Activated T-cell treated with anti-CD3 and anti-CD28 coated beads, Interleukin-2, amount 50 U/mL, for 4 hours (primary cell): ENCODE measurements around the gene RANBP17. TPM values are rescaled to one million over a fixed set of nuclear protein-coding genes. Genes with fewer than 3 reads are reported as not detected.
"Not testable (repeated sequence)": the region's sequence is repeated elsewhere in the genome, so short reads cannot be mapped to it uniquely, and the experiment has no call there.

Experiments used
- ATAC-seq, 2 donors: fragments of 200-7000 bp; cut with Tn5 transposase; one replicate each; pipeline ENCODE4 v1.10.0; 2021
- DNase-seq: peaks from one replicate; pipeline ENCODE4 v3.0.0-alpha.2; 2020
- H3K27me3 Mint-ChIP-seq: one replicate; pipeline ENCODE4 v1.8.0; 2021; ENCODE audit warnings: low read depth, mixed read lengths
- H3K36me3 Mint-ChIP-seq: one replicate; pipeline ENCODE4 v1.8.0; 2022; ENCODE audit warnings: mixed read lengths; ENCODE audit not compliant: insufficient read depth
- H3K4me1 Mint-ChIP-seq: one replicate; pipeline ENCODE4 v1.8.0; 2021; ENCODE audit warnings: low read depth, mixed read lengths
- H3K4me3 Mint-ChIP-seq: one replicate; pipeline ENCODE4 v1.8.0; 2021; ENCODE audit warnings: mild to moderate bottlenecking, moderate library complexity, mixed read lengths
- H3K9me3 Mint-ChIP-seq: one replicate; pipeline ENCODE4 v1.8.0; 2021; ENCODE audit warnings: mixed read lengths
- total RNA-seq, 3 donors: library from RNA; stranded (reverse); gene quantifications; one replicate each; pipeline ENCODE4 v1.2.1, GENCODE V29; 2021

The RANBP17 gene
- total RNA-seq, result under 1 TPM in 1 of 3 donors, not detected in 2; 0.34 TPM

GRCh38 chr5:170861917-170862766, at the start of gene RANBP17:
TSS of gene RANBP17 (plus strand) at chr5:170862018.
- no peak for DNase-seq
- ATAC-seq, result peak; percentile 25 to 46

DNA sequence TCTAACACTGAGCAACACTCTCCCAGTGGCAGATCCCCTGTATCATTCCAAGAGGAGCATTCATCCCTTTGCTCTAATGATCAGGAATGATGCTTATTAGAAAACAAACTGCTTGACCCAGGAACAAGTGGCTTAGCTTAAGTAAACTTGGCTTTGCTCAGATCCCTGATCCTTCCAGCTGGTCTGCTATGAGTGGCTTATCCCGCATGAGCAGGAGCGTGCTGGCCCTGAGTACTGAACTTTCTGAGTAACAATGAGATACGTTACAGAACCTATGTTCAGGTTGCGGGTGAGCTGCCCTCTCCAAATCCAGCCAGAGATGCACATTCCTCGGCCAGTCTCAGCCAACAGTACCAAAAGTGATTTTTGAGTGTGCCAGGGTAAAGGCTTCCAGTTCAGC, 48.6 kb upstream of the RANBP17 start:
- Mint-ChIP-seq H3K36me3 (no peaks in the 10 kb centered on the region), H3K4me3 (no peak overlapping the region), H3K9me3 (no peaks in the 10 kb centered on the region), H3K4me1 (no peaks in the 10 kb centered on the region), H3K27me3 (peaks cover 7% of the 10 kb centered on the region)
- no peak for DNase-seq
- no peak for ATAC-seq

More at GRCh38 chr5:170861917-170862766, at the start of gene RANBP17:
- Mint-ChIP-seq H3K4me1 (peaks cover 7% of the 10 kb centered on the region), H3K36me3 (peaks cover 9% of the 10 kb centered on the region), H3K9me3 (peaks cover 24% of the 10 kb centered on the region), H3K27me3 (peaks cover 32% of the 10 kb centered on the region), H3K4me3 (peak within 1 kb of the TSS; percentile 43)

- no peaks in the 10 kb centered on the region for H3K27me3 Mint-ChIP-seq
- DNase-seq (no peak), ATAC-seq (no peak)
- no peaks in the 10 kb centered on the region for H3K9me3 Mint-ChIP-seq
- H3K36me3 Mint-ChIP-seq, result no peaks in the 10 kb centered on the region
- H3K4me3 Mint-ChIP-seq, result no peak overlapping the region
- no peaks in the 10 kb centered on the region for H3K4me1 Mint-ChIP-seq
Observed at GRCh38 chr5:170817195-170817594, 44.6 kb upstream of the RANBP17 start.

DNA sequence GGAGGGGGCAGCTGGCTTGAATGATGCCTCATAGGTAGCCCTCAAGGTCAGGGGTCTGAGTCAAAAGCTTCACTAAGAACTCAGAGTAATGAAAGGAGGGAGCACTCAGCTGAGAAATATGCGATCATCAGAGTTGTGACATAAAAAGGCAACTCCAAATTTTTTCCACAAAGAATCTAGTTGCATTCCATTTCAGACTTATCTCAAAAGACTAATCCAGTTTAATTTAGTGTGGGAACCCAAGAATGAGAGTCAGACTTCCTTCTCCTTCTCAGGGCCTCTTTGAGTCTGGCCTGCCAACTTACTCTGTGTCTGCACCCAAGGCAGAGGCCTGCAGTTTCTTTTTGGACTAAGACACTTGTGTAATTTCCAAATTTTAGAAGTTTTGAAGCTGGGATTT, 43.6 kb upstream of the RANBP17 start:
- no peak overlapping the region for H3K4me3 Mint-ChIP-seq
- H3K27me3 Mint-ChIP-seq, result no peaks in the 10 kb centered on the region
- H3K36me3 Mint-ChIP-seq, result no peaks in the 10 kb centered on the region
- H3K4me1 Mint-ChIP-seq, result no peaks in the 10 kb centered on the region
- H3K9me3 Mint-ChIP-seq, result no peaks in the 10 kb centered on the region
- ATAC-seq (no peak), DNase-seq (no peak)

DNA sequence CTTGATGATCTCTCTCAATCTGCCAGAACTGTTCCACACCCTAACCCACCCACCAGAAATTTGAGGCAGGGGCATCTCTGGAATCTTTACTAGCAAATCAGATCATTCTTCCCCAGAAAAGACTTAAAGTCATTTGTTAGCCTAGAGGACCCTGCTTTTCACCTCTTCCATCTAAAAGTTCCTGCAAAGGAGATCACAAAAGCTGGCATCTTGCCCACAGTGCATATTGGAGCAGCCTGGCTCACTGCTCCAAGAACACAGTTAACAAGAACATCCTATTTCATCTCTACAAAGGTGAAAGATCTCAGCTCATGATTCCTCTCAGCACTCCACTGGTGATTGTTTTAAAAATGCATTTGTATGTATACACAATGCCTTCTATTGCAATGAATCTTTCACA, 42.0 kb upstream of the RANBP17 start:
- H3K36me3 Mint-ChIP-seq, result no peaks in the 10 kb centered on the region
- ATAC-seq, result no peak
- no peaks in the 10 kb centered on the region for H3K27me3 Mint-ChIP-seq
- no peak overlapping the region for H3K4me3 Mint-ChIP-seq
- DNase-seq, result no peak
- H3K9me3 Mint-ChIP-seq, result no peaks in the 10 kb centered on the region
- no peaks in the 10 kb centered on the region for H3K4me1 Mint-ChIP-seq

DNA sequence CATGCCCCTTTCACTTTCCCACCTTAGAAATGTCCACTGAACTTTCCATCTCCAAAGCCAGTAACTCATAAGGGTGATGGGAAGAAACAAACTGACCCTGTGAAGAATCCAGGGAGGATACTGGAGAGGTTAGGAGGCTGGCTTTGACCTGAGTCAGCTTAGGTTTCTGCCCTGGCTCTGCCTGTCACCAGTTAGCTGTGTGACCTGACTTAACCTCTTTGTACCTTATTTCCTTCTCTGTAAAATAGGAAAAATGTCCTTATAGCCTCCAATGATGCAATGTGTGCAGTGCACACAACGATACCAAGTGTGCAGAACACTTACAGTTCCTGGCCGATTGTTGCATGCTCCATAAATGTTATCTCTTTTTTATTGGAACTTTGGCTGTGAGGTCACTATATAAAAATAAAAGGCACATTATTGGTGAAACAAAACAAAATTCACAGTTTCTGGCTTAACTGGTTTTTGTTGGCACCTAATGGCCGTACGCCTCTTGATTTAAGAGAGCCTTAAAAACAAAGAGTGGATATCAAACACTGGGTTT, 40.5 kb upstream of the RANBP17 start:
- no peak for DNase-seq
- Mint-ChIP-seq H3K36me3 (no peaks in the 10 kb centered on the region), H3K27me3 (no peaks in the 10 kb centered on the region), H3K4me3 (no peak overlapping the region), H3K4me1 (no peaks in the 10 kb centered on the region), H3K9me3 (no peaks in the 10 kb centered on the region)
- ATAC-seq, result no peak

DNA sequence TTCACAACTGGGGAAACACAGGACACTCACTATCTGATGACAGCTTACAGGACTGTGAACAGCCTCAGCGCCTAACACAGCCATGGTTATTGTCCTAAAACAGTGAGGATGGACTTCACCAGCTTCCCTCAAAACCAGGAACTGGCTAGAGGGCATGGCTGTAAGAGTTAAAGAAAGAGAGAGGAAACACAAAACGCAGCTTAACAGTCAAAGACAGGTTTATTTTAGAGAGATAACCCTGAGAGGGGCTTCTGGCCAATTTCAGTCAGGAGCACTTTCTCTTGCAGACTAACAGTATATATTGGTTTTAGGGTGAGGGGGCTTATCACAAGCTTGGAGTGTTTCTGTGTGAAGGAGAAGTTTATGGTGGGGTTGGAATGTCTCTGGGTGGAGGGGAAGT, 35.7 kb upstream of the RANBP17 start:
- no peaks in the 10 kb centered on the region for H3K4me1 Mint-ChIP-seq
- no peaks in the 10 kb centered on the region for H3K27me3 Mint-ChIP-seq
- H3K4me3 Mint-ChIP-seq, result no peak overlapping the region
- ATAC-seq (no peak), DNase-seq (no peak)
- no peaks in the 10 kb centered on the region for H3K9me3 Mint-ChIP-seq
- H3K36me3 Mint-ChIP-seq, result no peaks in the 10 kb centered on the region

DNA sequence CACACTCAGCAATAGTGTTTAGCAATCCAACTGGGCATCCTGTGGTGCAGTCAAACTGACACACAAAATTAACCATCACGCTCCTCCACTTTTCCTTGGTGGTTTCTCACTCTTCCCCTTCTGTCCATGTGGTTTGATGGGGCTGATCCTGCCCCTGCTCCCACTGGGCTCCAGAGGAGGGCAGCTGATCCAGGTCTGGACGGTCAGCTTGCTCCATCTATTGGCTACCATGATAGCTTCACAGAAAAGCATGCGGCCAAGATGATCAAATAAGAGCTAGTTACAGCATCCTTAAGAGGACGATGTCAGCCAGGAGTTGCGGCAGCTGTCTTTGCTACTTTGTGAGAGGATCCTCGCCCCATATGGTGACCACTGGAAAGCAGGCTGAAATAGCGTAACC, 29.6 kb upstream of the RANBP17 start:
- no peak for DNase-seq
- peaks cover 7% of the 10 kb centered on the region for H3K9me3 Mint-ChIP-seq
- ATAC-seq, result no peak
- no peaks in the 10 kb centered on the region for H3K4me1 Mint-ChIP-seq
- no peaks in the 10 kb centered on the region for H3K27me3 Mint-ChIP-seq
- no peaks in the 10 kb centered on the region for H3K36me3 Mint-ChIP-seq
- H3K4me3 Mint-ChIP-seq, result no peak overlapping the region

DNA sequence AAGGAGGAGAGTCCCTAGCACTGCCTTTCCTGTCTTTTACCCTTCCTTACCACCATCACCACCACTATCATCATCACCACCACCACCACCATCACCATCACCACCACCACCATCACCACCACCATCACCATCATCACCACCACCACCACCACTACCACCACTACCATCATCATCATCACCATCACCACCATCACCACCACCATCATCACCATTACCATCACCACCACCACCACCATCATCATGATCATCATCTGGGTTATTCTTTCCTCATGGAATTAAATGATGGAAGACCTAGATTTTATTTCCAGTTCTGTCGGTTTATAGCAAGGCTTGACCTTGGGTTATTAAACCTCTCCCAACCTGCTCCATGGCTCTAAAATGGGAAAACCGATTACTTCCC, 27.8 kb upstream of the RANBP17 start:
- H3K36me3 Mint-ChIP-seq, result not testable (repeated sequence)

GRCh38 chr5:170836226-170836625, 25.6 kb upstream of the RANBP17 start:
- Mint-ChIP-seq H3K36me3 (no peaks in the 10 kb centered on the region), H3K4me3 (no peak overlapping the region), H3K9me3 (peaks cover 7% of the 10 kb centered on the region), H3K4me1 (no peaks in the 10 kb centered on the region), H3K27me3 (no peaks in the 10 kb centered on the region)
- DNase-seq, result no peak
- ATAC-seq, result no peak

More for the DNA sequence above, 27.8 kb upstream of the RANBP17 start:
- H3K4me1 Mint-ChIP-seq, H3K9me3 Mint-ChIP-seq, DNase-seq, H3K4me3 Mint-ChIP-seq, H3K27me3 Mint-ChIP-seq, ATAC-seq: not testable (repeated sequence)

DNA sequence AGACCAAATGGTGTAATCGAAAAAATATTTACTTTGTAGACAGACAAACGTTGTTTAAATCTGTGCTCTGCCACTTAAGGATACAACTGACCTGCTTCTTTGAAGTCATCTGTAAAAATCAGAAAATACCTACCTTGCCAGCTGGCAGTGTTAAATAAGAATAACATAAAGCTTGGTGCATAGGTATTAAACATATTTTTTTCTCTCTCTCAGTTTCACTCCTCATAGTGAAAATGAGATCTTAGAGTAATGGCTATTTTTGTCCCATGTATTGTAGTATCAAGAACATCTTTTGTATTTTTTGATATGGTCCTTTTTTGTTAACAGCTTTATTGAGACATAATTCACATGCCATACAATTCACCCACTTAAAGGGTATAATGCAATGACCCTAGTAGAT, 17.9 kb upstream of the RANBP17 start:
- DNase-seq (no peak), ATAC-seq (no peak)
- Mint-ChIP-seq H3K4me3 (no peak overlapping the region), H3K4me1 (no peaks in the 10 kb centered on the region), H3K9me3 (no peaks in the 10 kb centered on the region), H3K27me3 (peaks cover 3% of the 10 kb centered on the region), H3K36me3 (no peaks in the 10 kb centered on the region)

GRCh38 chr5:170844651-170845050, 17.2 kb upstream of the RANBP17 start:
- no peak for ATAC-seq
- H3K9me3 Mint-ChIP-seq, result no peaks in the 10 kb centered on the region
- DNase-seq, result no peak
- no peaks in the 10 kb centered on the region for H3K36me3 Mint-ChIP-seq
- no peaks in the 10 kb centered on the region for H3K4me1 Mint-ChIP-seq
- peaks cover 3% of the 10 kb centered on the region for H3K27me3 Mint-ChIP-seq
- H3K4me3 Mint-ChIP-seq, result no peak overlapping the region

DNA sequence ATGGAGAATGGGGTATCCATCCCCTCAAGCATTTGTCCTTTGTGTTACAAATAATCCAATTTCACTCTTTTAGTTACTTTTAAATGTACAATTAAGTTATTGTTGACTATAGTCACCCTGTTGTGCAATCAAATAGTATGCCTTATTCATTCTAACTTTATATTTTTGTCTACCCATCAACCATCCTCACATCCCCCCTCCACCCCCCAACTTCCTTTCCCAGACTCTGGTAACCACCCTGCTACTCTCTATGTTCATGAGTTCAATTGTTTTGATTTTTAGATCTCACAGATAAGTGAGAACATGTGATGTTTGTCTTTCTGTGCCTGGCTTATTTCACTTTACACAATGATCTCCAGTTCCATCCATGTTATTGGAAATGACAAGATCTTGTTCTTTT, 15.4 kb upstream of the RANBP17 start:
- DNase-seq, result no peak
- Mint-ChIP-seq H3K4me1 (no peaks in the 10 kb centered on the region), H3K4me3 (no peak overlapping the region), H3K9me3 (no peaks in the 10 kb centered on the region), H3K27me3 (peaks cover 3% of the 10 kb centered on the region), H3K36me3 (no peaks in the 10 kb centered on the region)
- no peak for ATAC-seq

- H3K4me3 Mint-ChIP-seq, result no peak overlapping the region
Observed at GRCh38 chr5:170846846-170847245, 15.0 kb upstream of the RANBP17 start.

GRCh38 chr5:170848033-170848432, 13.8 kb upstream of the RANBP17 start:
- DNase-seq (no peak), ATAC-seq (no peak)
- no peaks in the 10 kb centered on the region for H3K9me3 Mint-ChIP-seq
- H3K4me1 Mint-ChIP-seq, result no peaks in the 10 kb centered on the region
- no peaks in the 10 kb centered on the region for H3K27me3 Mint-ChIP-seq
- no peak overlapping the region for H3K4me3 Mint-ChIP-seq
- no peaks in the 10 kb centered on the region for H3K36me3 Mint-ChIP-seq

More at GRCh38 chr5:170846846-170847245, 15.0 kb upstream of the RANBP17 start:
- H3K4me1 Mint-ChIP-seq, result no peaks in the 10 kb centered on the region
- H3K9me3 Mint-ChIP-seq, result no peaks in the 10 kb centered on the region
- H3K27me3 Mint-ChIP-seq, result peaks cover under 1% of the 10 kb centered on the region
- no peaks in the 10 kb centered on the region for H3K36me3 Mint-ChIP-seq
- DNase-seq (no peak), ATAC-seq (no peak)
